Vagina (tissue), 2 donors: ENCODE results near the gene CD38.

ENCODE experiments used
- CTCF ChIP-seq, 3 experiments: fragments of 450-650 bp in 2 of 3; fragments of 200-600 bp in 1 of 3; sonication (generic) in 1 of 3; IDR thresholded peaks; one replicate each; pipeline ENCODE4 v1.5.1; 2017 to 2019; ENCODE audit warnings: antibody characterized with exemption in 3 of 3, mild to moderate bottlenecking in 2 of 3, moderate library complexity in 2 of 3
- POLR2A ChIP-seq, 2 donors: fragments of 450-650 bp; IDR thresholded peaks; one replicate each; pipeline ENCODE4 v1.6.1; 2017; ENCODE audit warnings: antibody characterized with exemption in 2 of 2, mild to moderate bottlenecking in 2 of 2, moderate library complexity in 2 of 2
- POLR2AphosphoS5 ChIP-seq, 2 donors: sonication (generic); formaldehyde crosslinking; IDR thresholded peaks; one replicate each; pipeline ENCODE4 v1.9.0; 2017; ENCODE audit warnings: antibody characterized with exemption in 2 of 2, mild to moderate bottlenecking in 2 of 2, low read depth in 1 of 2; ENCODE audit not compliant: insufficient read depth in 1 of 2

- TF ChIP-seq POLR2AphosphoS5 (IDR thresholded peaks at IDR 0.05; ENCODE audit: insufficient read depth in 1 of 2, low read depth in 1 of 2): no peak
- no peak for TF ChIP-seq POLR2A (IDR thresholded peaks at IDR 0.05)
- TF ChIP-seq CTCF (IDR thresholded peaks at IDR 0.05): no peak
Measured at GRCh38 chr4:15898902-15899301, 120.8 kb downstream of the CD38 start.
